ENCODE results near the gene IPCEF1.
A peak's percentile ranks its signal among the peaks of the same experiment; 100 is the strongest.
"Not testable (repeated sequence)": the region's sequence is repeated elsewhere in the genome, so short reads cannot be mapped to it uniquely, and the experiment has no call there.

The IPCEF1 gene

DNA sequence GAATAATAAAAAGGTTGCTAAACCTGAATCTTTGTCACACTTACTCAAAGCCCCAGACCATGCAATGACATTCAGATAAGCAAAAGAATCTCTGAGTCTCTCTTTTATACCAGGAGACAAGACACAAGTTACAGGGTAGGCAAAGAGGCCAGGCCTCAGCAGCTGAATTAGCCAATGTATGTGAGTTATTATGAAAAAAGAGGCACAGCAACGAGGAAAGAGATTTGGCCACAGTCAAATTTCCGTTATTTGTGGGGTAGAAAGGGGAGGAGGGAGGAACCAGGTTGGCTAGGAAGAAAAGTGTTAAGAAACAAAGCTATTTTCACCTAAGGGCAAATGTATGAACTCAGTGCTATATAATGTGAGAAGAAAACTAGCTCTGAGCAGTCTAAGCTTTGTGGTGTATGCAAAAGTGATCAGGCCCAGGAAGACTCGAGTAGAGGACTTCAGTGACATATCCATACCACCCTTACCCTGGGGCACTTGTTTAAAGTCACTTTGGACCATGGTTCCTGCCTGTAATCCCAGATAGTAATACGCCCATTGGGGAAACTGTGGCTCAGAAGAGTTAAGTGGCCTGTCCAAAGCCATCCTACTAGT lies 19.1 kb downstream of the IPCEF1 start:
- no peak for DNase-seq

DNA sequence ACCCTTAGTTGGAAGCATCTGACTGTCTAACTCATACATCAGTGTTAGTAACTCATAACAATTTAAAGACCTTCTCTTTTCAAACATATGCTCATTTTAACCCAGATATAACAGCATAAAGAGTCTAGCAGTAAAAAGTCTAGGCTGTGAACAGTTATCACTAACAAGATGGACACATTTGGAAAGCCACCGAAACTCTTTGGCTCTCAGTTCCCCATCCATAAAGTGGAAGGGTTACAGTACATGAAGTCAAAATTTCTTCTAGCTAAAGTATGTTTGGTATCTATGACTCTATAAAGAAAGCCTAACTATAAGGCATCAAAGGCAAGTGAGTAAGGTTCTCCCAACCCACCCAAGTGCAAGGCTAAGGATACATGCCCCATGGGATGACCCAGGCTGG lies 22.5 kb downstream of the IPCEF1 start:
- not testable (repeated sequence) for DNase-seq

DNA sequence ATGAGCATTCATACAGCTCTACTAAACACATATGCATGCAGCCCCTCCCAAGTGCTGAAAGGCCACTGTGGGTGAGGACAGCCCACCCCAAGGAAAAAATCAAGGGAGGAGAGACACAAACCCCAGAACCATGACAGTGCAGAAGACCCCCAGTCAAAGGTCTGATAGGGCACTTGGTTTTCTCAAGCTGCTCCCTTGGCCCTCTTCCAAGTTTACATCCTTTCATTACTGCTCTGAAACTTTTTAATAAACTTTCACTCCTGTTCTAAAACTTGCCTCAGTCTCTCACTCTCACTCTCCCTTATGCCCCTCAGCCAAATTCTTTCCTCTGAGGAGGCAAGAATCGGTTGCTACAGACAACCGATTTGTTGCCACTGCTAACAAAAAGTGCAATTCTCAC lies 24.9 kb downstream of the IPCEF1 start:
- DNase-seq: no peak

DNA sequence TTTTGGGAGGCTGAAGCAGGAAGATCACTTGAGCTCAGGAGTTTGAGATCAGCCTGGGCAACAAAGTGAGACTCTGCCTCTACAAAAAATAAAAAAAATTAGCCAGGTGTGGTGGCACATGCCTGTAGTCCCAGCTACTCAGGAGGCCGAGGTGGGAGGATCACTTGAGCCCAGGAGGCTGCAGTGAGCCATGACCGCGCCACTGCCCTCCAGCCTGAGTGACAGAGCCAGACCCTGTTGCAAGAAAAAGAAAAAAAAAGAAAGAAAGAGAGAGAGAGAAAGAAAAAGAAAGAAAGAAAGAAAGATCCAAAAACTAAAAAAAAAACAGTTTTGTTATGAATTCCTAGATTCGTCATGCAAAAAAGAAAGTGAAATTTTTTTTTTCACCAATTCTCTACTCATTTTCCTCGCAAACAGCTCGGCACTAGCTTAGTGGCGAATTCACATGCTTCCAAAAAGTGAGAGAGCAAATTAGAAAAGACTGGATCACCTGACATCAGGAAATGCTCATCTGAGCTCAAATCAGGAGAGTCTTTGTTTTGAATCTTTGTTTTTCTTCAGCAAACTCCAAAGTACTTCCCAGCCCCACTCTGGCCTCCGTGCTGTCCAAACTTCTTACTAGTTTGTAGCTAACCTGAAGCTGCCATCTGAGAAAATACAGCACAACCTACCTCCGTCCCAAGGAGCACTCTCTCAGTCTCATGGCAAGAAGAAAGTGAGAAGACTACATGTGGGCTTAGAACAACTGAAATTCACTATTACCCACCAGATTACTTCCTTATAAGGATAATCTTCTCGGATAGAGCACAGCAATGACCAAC lies 27.0 kb downstream of the IPCEF1 start:
- DNase-seq: no peak

DNA sequence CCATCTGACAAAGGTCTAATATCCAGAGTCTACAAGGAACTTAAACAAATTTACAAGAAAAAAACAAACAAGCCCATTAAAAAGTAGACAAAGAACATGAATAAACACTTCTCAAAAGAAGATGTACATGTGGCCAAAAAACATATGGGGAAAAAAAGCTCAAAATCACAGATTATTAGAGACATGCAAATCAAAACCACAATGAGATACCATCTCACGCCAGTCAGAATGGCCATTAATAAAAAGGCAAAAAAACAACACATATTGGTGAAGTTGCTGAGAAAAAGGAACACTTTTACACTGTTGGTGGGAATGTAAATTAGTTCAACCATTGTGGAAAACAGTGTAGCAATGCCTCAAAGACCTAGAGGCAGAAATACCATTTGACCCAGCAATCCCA lies 29.3 kb downstream of the IPCEF1 start:
- DNase-seq: not testable (repeated sequence)

DNA sequence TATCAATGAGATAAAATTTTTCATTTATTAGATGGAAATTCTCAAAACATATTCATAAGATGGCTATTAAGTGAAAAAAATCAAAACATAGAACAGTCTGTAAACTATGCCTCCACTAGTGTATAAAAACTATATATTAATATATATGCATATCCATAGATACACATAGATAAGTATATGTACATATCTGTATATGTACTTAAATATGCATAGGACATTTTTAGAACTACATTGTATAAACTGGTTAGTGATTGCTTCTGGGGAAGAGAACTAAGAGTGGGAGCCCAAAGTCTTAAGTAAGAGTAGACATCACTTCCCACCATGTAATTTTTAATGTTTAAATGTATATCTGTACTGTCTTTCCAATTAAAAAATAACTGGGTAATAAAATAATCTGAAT lies 31.5 kb downstream of the IPCEF1 start:
- DNase-seq: no peak

DNA sequence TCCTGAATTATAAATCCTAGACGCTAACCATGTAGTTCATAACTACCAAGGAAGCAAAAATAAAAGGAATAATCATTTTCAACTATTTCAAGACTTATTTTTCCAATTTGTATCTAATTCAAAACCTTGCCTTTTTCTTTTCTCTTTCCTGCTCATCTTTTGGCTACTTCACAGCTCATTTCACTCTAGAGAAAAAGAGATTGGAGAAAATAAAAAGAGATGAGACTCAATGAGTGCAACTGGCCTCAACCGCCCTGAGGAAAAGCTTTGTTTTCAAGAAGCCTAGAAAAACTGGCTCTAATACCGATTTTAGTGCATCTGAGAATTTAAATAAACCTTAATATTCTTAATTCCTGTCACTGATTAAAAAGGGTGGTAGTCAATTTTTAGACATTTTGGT lies 36.4 kb downstream of the IPCEF1 start:
- DNase-seq: no peak

DNA sequence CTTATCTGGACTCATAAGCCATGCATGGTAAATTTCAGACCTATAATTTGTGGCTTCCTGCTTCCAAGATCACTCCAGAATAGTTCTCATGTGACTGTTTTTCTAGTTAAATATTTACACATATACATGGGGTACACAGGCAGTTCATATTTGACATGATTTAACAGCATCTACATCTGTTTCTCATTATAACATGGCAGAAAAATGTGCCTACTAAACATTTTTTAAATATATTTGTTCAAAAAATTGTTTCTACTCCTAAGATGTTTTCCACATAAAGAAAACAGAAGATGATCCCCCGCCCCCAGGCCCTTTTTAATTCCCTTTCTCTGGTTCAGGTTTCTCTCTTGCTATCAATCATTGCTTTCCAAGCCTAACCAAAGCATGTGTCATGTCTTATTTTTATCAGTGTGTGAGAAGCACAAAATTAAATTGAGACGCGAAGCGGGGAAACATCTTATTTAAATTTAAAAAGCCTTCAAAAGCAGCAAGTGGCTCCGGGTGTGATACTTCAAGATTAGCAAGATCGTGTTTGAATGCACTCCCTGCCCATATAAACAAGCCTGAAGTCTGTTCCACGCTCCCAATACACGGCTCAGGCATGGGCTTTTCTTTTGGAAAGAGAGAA lies 37.3 kb downstream of the IPCEF1 start:
- no peak for DNase-seq

DNA sequence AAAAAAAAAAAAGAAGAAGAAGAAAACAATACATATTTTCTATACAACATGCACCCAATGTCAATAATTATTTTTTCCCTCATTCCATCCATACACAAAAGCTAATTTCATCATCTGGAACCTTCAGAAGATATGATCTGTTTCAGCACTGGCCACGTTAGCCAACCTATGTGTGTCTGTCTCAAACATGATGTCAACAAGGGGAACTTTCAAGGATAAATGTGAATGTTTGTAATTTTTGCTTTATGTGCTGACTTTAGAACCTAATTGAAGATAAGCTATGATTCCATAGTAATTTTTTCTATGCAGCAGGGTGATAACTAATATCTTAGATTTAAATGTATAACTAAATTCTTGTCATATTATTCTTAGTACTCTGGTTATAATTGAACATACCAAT lies 37.9 kb downstream of the IPCEF1 start:
- no peak for DNase-seq

DNA sequence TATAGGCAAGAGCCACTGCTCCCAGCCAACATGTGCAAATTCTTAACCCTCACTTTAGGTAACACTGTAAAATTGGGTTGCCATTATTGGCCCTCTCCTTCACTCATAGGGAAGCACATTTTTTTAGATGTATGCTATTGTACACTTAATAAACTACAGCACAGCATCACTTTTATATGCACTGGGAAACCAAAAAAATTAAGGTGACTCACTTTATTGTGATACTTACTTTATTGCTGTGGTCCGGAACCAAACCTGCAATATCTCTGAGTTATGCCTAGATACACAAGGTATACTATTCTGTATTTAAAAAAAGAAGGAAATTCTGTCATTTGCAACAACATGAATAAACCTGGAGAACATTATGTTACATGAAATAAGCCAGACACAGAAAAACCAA lies 40.5 kb downstream of the IPCEF1 start:
- DNase-seq: no peak

DNA sequence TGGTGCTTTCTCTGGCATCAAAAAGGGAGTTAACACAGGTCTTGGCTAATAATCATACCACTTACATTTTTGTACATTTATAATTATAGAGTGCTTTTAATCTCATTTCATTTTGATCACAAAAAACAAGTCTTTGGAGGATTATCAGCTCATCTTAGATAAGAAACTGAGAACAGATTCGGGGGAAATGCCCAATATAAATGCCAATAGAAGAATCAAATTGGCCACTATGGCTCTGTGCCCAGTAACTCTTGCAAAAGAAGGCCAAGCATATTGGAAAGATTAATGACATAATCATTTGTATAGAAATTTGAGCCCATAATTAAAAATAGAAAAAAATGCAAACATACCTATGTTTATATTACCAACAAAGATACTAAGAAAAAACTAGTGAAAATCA lies 42.5 kb downstream of the IPCEF1 start:
- no peak for DNase-seq

DNA sequence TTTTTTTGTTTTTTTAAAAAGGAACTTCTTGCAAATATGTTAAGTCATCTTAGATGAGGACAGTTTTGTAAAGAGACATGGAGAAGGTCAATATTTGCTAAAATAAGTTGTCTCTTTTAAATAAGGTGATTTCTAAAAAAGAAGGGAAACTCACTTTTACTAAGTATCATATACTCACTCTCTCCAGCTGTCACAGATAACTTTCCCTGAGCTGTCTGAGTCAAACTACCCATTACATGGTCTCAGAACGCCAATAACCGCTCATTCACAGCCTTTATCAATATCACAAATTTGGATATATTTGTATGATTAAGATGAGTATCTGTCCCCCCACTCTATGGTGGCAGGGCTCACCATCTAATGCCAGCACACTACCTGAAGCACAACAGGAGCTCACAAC lies 47.6 kb downstream of the IPCEF1 start:
- DNase-seq: no peak

DNA sequence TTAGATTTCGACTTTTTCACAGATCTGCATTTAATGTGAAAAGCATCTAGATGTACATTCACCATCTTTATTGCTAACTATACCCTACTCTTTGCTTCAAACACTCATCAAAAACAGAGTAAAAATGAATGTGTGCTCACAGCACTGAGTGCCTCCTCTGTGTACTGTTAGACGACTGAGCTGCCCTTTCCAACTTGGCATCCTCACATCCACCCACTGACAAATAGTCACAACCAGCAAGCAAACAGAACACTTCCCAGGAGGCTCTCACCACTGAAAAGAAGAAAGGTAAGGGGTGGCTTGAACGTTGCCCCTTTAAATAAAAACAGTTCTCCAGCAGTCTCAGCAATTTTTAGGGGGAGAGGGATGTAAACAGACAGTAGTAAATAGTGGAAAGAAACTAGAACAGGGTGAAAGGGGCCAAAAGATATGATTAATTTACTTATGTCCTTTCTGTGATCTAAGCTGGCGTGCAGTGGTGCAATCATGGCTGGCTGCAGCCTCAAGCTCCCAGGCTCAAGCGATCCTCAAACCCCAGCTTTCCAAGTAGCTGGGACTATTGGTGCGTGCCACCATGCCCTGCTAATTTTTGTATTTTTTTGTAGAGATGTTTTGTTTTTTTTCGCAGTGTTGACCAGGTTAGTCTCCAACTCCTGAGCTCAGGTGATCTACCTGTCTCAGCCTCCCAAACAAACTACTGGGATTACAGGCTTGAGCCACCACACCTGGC lies 48.7 kb downstream of the IPCEF1 start:
- DNase-seq: no peak

DNA sequence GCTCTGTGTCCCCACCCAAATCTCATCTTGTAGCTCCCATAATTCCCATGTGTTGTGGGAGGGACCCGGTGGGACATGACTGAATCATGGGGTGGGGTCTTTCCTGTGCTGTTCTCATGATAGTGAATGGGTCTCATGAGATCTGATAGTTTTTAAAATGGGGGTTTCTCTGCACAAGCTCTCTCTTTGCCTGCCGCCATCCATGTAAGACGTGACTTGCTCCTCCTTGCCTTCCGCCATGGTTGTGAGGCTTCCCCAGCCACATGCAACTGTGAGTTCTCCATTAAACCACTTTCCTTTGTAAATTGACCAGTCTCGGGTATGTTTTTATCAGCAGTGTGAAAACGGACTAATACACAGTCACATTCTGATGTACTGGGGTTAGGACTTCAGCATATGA lies 49.5 kb downstream of the IPCEF1 start:
- not testable (repeated sequence) for DNase-seq

DNA sequence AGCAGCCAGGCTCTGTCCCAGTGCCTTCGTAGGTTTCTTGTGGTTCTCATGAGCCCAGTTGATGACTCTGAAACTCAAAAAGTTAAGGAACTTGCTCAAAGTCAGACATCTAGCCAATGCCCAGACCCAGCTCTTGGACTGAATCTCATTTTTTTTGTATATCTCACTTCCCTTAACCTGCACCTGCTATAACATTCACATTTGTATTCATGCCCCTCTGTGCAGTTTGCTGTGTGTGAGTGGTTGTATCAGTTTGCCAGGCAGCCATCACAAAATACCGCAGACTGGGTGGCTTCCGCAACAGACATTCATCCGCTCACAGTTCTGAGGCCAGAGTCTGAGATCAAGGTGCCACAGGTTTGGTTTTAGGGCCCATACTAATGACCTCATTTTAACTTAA lies 49.9 kb downstream of the IPCEF1 start:
- no peak for DNase-seq

DNA sequence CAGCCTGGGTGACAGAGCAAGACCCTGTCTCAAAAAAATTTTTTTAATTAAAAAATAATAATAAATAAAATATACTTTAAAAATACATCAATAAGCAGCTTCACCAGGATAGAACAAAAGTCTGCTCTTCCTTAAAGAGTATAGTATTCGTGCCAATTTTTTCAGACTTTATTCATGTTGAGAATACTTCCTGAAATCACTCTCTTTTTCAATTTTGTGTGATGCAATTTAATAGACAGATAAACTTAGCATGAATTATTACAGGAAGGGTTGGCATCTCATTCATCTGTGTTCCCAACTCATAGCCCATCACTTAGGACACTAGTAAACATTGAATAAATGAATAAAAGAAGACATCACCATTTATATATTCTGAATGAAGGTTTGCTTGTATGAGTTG lies 52.4 kb downstream of the IPCEF1 start:
- DNase-seq: no peak

DNA sequence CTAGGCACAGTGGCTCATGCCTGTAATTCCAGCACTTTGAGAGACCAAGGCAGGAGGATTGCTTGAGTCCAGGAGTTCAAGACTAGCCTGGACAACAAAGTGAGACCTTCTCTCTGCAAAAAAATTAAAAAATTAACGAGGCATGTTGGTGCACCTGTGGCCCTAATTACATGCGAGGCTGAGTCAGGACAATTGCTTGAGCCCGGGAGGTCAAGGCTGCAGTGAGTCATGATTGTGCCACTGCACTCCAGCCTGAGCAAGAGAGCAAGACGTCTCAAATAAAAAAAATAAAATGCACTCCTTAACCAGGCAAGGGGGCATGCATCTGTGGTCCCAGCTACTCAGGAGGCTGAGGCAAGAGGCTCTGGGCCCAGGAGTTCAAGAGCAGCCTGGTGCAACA lies 53.0 kb downstream of the IPCEF1 start:
- not testable (repeated sequence) for DNase-seq

DNA sequence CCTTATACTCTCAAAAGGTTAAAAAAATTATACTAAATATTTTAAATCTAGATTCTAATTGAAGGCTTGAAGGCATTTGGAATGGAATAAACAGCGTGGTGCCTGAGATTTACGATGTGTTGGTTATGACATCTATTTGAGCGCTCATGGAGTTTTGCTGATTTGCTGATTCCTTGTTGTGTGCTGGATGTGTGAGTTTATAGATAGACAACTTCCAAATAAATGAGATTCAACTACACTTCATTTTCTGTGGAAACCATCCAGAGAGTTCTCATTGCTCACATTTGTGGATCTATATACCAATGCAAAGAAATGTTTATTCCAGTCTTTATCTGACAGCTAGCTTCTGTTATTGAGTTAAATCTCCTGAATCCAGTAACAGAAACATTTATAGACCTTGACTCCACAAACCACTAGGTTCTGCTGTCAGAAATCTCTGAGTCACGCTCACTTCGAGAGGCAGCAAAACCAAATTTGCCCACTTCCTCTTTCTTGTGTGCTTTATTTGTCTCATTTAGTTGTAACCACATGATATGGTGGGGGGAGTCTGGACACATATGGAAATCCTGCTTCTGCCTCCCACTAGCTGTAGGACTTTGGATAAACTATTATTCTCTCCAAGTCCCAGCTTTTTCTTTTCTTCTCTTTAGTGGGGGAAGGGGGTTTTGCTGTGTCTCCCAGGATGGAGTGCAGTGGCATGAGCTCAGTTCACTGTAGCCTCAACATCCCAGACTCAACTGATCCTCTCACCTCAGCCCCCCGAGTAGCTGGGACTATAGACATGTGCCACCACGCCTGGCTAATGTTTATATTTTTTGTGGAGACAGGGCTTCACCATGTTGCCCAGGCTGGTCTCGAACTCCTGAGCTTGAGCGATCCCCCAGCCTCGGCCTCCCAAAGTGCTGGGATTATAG lies 54.5 kb downstream of the IPCEF1 start:
- peak in 4 of 51 donors; percentile 2 to 20 (median 10) for DNase-seq

DNA sequence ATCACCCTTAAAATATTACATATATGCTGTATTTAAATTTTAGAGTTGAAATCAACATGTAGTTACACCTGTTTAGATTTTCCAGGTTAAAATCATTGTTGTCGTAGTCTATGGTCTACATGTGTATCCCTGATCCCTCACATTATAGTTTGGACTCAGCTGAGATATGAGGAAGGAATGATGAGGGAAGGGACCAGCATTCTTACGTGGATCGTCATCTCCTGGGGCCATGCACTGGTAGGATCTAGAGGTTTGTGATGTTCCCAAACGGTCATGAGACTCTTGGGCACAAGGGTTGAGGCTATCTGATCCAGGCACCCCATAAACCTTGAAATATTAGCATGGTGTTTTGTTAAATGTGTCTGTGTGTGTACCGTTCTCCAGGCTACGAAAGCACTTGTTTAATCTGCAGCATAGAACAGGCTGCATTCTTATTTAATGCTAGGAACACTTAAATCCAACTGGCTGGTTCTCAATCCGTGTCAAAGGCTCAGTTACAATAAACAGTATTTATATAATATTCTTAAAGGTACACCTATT lies 55.4 kb downstream of the IPCEF1 start:
- DNase-seq: no peak

DNA sequence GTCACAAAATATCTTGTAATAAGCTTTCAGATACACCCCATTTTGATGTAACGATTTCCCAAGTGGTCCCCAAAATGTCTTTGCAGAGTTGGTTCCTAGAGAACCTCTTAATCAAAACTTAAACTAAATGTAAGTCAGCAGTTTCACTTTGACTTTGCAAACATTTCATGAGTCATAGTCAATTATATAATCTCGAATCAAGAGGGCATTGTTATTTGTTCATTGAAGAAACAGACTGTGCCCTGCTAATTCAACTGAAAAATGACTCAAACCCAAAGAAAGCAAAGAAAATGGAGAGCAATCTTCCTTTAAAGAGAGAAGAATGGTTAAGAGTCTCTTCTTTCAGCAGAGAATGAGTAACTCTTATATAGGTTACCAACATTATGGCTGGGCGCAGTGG lies 58.3 kb downstream of the IPCEF1 start:
- peak in 1 of 51 donors; percentile 13 for DNase-seq

DNA sequence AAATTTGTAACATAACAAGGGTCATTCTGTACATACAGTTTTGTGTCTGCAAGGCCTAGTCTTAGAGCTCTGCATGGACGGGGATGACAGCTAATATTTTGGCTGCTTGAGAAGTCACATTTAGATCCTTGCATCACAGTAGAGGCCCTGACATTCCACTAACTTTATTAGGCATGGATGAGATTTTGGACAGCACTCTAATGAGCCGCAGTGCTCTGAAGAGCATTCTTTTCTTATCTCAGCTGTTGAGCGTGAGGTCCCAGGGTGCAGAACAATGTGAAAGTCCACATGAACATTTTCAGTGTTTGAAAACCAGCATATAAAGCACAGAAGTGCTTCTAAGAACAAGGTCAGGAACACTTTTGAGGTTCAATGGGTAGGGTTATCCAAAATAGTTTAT lies 58.9 kb downstream of the IPCEF1 start:
- no peak for DNase-seq

All from hypothalamus (tissue), 51 donors.